Measurements from ENCODE around the gene GALNT4. TPM values are rescaled to one million over a fixed set of nuclear protein-coding genes. Genes with fewer than 3 reads are reported as not detected.
A peak's percentile ranks its signal among the peaks of the same experiment; 100 is the strongest.

GALNT4 gene
- polyA plus RNA-seq (1.9 to 3.7 TPM (median 3.4 TPM) in 3 replicates), polyA minus RNA-seq (0.36 to 3.5 TPM (median 1.8 TPM) in 3 replicates)
- 0.76 TPM for polyA plus RNA-seq (2011; ENCODE audit: low read depth)
- 0.69 and 1.0 TPM in 2 replicates for polyA plus RNA-seq (2011; cell fraction: cytosol; rRNA removed)
- 4.0 and 5.1 TPM in 2 replicates for polyA plus RNA-seq (2011; cell fraction: nucleus; rRNA removed)
- polyA plus RNA-seq (2012; ENCODE audit: low replicate concordance), result 1.2 and 4.0 TPM in 2 replicates
- 1.5 TPM for polyA minus RNA-seq (2011; cell fraction: cytosol; rRNA and poly(A)+ RNA removed)
- polyA minus RNA-seq (2011; cell fraction: nucleus; rRNA and poly(A)+ RNA removed), result 4.0 and 9.9 TPM in 2 replicates

GRCh38 chr12:89524541-89525304, at the start of gene GALNT4:
GALNT4 (minus strand) TSS chr12:89524796; CDS start chr12:89524549, 247 bp downstream.
- no peak for TF ChIP-seq EZH2 (IDR thresholded peaks at IDR 0.05; ENCODE audit: low read length)
- TF ChIP-seq CTCF (optimal IDR thresholded peaks at IDR 0.05 in 1 of 3, IDR thresholded peaks at IDR 0.05 in 1 of 3, conservative IDR thresholded peaks at IDR 0.05 in 1 of 3; ENCODE audit: extremely low read depth in 1 of 3, insufficient read depth in 2 of 3, low read length in 3 of 3), result peak in 2 of 3 experiments; percentile 70 to 81
- Histone ChIP-seq H3K4me2 (ENCODE audit: control insufficient read depth, extremely low read depth, insufficient read depth, low read depth, low read length) (peak within 1 kb of the TSS; percentile 98), H2AFZ (ENCODE audit: control insufficient read depth, low read length) (peak within 1 kb of the TSS; percentile 100), H3K27ac (ENCODE audit: control insufficient read depth, insufficient read depth, low read length) (peak within 1 kb of the TSS; percentile 84), H3K9me1 (ENCODE audit: control insufficient read depth, extremely low read depth, insufficient read depth, low read length) (peaks cover 3% of the 10 kb centered on the region), H3K79me2 (ENCODE audit: control insufficient read depth, insufficient read depth, low read length) (peaks cover 40% of the 10 kb centered on the region), H3K4me3 (ENCODE audit: control insufficient read depth in 2 of 3, extremely low read depth in 1 of 3, insufficient read depth in 2 of 3, low read depth in 1 of 3, low read length in 3 of 3) (peak within 1 kb of the TSS; percentile 82 to 96 (median 90)), H4K20me1 (ENCODE audit: control insufficient read depth, extremely low read depth, insufficient read depth, low read length) (no peaks in the 10 kb centered on the region), H3K36me3 (ENCODE audit: control insufficient read depth in 2 of 2, extremely low read depth in 1 of 2, insufficient read depth in 2 of 2, low read length in 2 of 2) (no peaks in the 10 kb centered on the region), H3K9me3 (ENCODE audit: control insufficient read depth, low read depth, low read length) (no peaks in the 10 kb centered on the region), H3K27me3 (ENCODE audit: control insufficient read depth, extremely low read depth, insufficient read depth, low read length) (no peaks in the 10 kb centered on the region), H3K9ac (ENCODE audit: control insufficient read depth, extremely low read depth, insufficient read depth, low read length) (peak within 1 kb of the TSS; percentile 80), H3K4me1 (ENCODE audit: control insufficient read depth, extremely low read depth, insufficient read depth, low read length) (peaks cover 18% of the 10 kb centered on the region)
- dilution Hi-C loops (cut with MboI; ENCODE audit: extremely low pct_ligation_motif_present, low sequenced_read_pairs), result no loop called here
- DNase-seq (ENCODE audit: low read depth, low spot score) (no peak), FAIRE-seq (no peak)

- DNase-seq (ENCODE audit: low read depth, low spot score) (no peak), FAIRE-seq (no peak)
- Histone ChIP-seq H3K27me3 (ENCODE audit: control insufficient read depth, extremely low read depth, insufficient read depth, low read length) (no peaks in the 10 kb centered on the region), H3K4me1 (ENCODE audit: control insufficient read depth, extremely low read depth, insufficient read depth, low read length) (peaks cover 7% of the 10 kb centered on the region), H3K9ac (ENCODE audit: control insufficient read depth, extremely low read depth, insufficient read depth, low read length) (no peak overlapping the region), H2AFZ (ENCODE audit: control insufficient read depth, low read length) (no peak overlapping the region), H3K4me2 (ENCODE audit: control insufficient read depth, extremely low read depth, insufficient read depth, low read depth, low read length) (no peak overlapping the region), H3K9me1 (ENCODE audit: control insufficient read depth, extremely low read depth, insufficient read depth, low read length) (no peaks in the 10 kb centered on the region), H3K27ac (ENCODE audit: control insufficient read depth, insufficient read depth, low read length) (no peak overlapping the region), H3K4me3 (ENCODE audit: control insufficient read depth in 2 of 3, extremely low read depth in 1 of 3, insufficient read depth in 2 of 3, low read depth in 1 of 3, low read length in 3 of 3) (no peak overlapping the region), H4K20me1 (ENCODE audit: control insufficient read depth, extremely low read depth, insufficient read depth, low read length) (no peaks in the 10 kb centered on the region), H3K36me3 (ENCODE audit: control insufficient read depth in 2 of 2, extremely low read depth in 1 of 2, insufficient read depth in 2 of 2, low read length in 2 of 2) (no peaks in the 10 kb centered on the region), H3K79me2 (ENCODE audit: control insufficient read depth, insufficient read depth, low read length) (no peaks in the 10 kb centered on the region), H3K9me3 (ENCODE audit: control insufficient read depth, low read depth, low read length) (no peaks in the 10 kb centered on the region)
- TF ChIP-seq EZH2 (IDR thresholded peaks at IDR 0.05; ENCODE audit: low read length), result no peak
- no peak for TF ChIP-seq CTCF (optimal IDR thresholded peaks at IDR 0.05 in 1 of 3, IDR thresholded peaks at IDR 0.05 in 1 of 3, conservative IDR thresholded peaks at IDR 0.05 in 1 of 3; ENCODE audit: extremely low read depth in 1 of 3, insufficient read depth in 2 of 3, low read length in 3 of 3)
- dilution Hi-C loops (cut with MboI; ENCODE audit: extremely low pct_ligation_motif_present, low sequenced_read_pairs), result no loop called here
Measured at GRCh38 chr12:89573051-89573810, 48.6 kb upstream of the GALNT4 start.
